A673 (cell line): ENCODE measurements around the gene PLPP1. TPM values are rescaled to one million over a fixed set of nuclear protein-coding genes. Genes with fewer than 3 reads are reported as not detected.

Source experiments
- BruUV-seq: library from RNA; stranded (reverse); fragments of 400-500 nt; replicated peaks from 2 replicates; lab custom pipeline; 2021; lab: Mats Ljungman, UMichigan
- CTCF ChIA-PET: fragments of 300-600 bp; sonication (Branson Sonifier 250); formaldehyde crosslinking; loops from one replicate; lab custom pipeline; 2022; ENCODE audit warnings: antibody characterized with exemption; lab: Charles Lee
- POLR2A ChIA-PET: fragments of 300-600 bp; sonication (Branson Sonifier 250); formaldehyde crosslinking; loops from one replicate; lab custom pipeline; 2022; ENCODE audit warnings: antibody characterized with exemption; ENCODE audit not compliant: low non-redundant PET; lab: Charles Lee
- DNase-seq: peaks from one replicate; pipeline ENCODE4 v3.0.0-alpha.2; 2015; ENCODE audit warnings: low spot score
- H3K27ac ChIP-seq: fragments of 200-600 bp; sonication (generic); 2 replicates; pipeline ENCODE4 v1.5.1; 2016; ENCODE audit warnings: mixed run types, low read depth, mild to moderate bottlenecking, mixed read lengths, antibody characterized with exemption, low read length; ENCODE audit not compliant: poor library complexity, severe bottlenecking
- H3K27me3 ChIP-seq: fragments of 200-600 bp; sonication (generic); replicated peaks from 2 replicates; pipeline ENCODE4 v1.6.1; 2017; ENCODE audit warnings: mixed run types, low read depth, mild to moderate bottlenecking, mixed read lengths, antibody characterized with exemption, low read length; ENCODE audit not compliant: insufficient read depth, poor library complexity
- H3K36me3 ChIP-seq: fragments of 200-600 bp; sonication (generic); 2 replicates; pipeline ENCODE4 v1.6.1; 2016; ENCODE audit warnings: mixed run types, mild to moderate bottlenecking, mixed read lengths, antibody characterized with exemption, low read length; ENCODE audit not compliant: insufficient read depth, poor library complexity, severe bottlenecking
- H3K4me1 ChIP-seq: fragments of 200-600 bp; sonication (generic); 2 replicates; pipeline ENCODE4 v1.6.1; 2017; ENCODE audit warnings: mixed run types, mild to moderate bottlenecking, mixed read lengths, antibody characterized with exemption, low read length; ENCODE audit not compliant: insufficient read depth, poor library complexity, severe bottlenecking
- H3K4me3 ChIP-seq: fragments of 200-600 bp; sonication (generic); 2 replicates; pipeline ENCODE4 v1.5.1; 2016; ENCODE audit warnings: low read depth, mixed run types, mild to moderate bottlenecking, mixed read lengths, low read length; ENCODE audit not compliant: poor library complexity, severe bottlenecking
- H3K9me3 ChIP-seq: fragments of 200-600 bp; sonication (generic); 2 replicates; pipeline ENCODE4 v1.6.1; 2016; ENCODE audit warnings: mixed run types, low read depth, mild to moderate bottlenecking, mixed read lengths, antibody characterized with exemption, low read length; ENCODE audit not compliant: poor library complexity, severe bottlenecking
- EZH2 ChIP-seq: fragments of 200-600 bp; sonication (generic); IDR thresholded peaks from 2 replicates; pipeline ENCODE4 v1.6.1; 2017; ENCODE audit warnings: borderline replicate concordance, low read depth, mild to moderate bottlenecking, mixed read lengths, antibody characterized with exemption, low read length; ENCODE audit not compliant: poor library complexity, severe bottlenecking
- intact Hi-C: fragments of 100-400 bp; cut with micrococcal nuclease; formaldehyde crosslinking; loops from one replicate; pipeline ENCODE4 v1.10.0; 2022; ENCODE audit not compliant: unreplicated experiment
- total RNA-seq: library from RNA; stranded (reverse); gene quantifications from 2 replicates; pipeline ENCODE4 v1.2.3, GENCODE V29; 2021
- TF ChIP-seq, protein P1 (sequence below): fragments of 300-800, 200-600 bp; sonication (generic); conservative IDR thresholded peaks from 2 replicates; pipeline ENCODE4 v1.5.1; 2017; ENCODE audit warnings: low read depth, mild to moderate bottlenecking, antibody characterized with exemption, low read length, moderate library complexity, mixed read lengths

The PLPP1 gene
- total RNA-seq, 1 experiment from 2014 or later: 6.7 TPM

DNA sequence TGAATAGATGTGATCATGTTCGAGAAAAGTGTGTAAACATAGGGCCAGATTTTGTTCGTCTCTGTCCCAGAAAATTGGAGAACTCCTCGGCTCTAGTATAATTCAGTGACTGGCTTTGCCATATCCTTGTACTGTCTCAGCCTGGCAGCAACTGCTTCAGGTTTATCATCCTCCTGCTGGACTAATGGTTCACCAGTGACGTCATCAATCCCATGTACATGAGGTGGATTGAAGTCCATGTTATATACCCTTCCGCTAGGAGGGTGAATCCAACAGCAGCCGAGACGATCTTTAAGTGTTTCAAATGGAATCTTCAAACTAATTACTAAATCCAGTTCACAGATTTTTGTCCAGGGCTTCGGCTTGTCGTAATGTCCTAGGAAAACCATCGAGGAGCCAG is 17.1 kb upstream of the PLPP1 start:
- BruUV-seq: no TSS peak

DNA sequence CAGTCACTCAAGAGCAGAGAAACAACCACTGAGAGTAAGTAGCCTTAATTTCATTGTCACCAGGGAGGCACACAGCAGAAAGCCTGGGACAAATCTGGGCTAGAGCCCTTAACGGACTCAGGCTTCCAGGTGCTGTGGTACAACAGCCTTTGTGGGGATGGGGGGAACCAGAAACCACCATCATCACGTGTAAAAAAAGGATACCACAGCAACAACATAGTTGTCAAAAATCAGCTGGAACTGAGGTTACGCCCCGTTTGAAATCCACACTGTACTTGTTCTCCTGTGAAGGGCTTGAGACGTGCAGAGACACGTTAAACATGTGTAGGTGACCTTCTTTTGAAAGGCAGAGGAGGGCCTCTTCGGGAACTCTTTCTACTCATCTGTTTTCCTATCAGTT is 16.6 kb upstream of the PLPP1 start:
- no TSS peak for BruUV-seq
- Histone ChIP-seq H3K4me3 (no peak overlapping the region), H3K27me3 (no peaks in the 10 kb centered on the region), H3K4me1 (no peaks in the 10 kb centered on the region), H3K27ac (no peak overlapping the region), H3K9me3 (no peaks in the 10 kb centered on the region), H3K36me3 (no peaks in the 10 kb centered on the region)
- ChIA-PET CTCF (no interaction called here), POLR2A (interaction anchor here (0.6 kb wide), 1 partner anchor 829 kb away, joined by 5 read pairs; no protein-coding TSS in a partner anchor)
- intact Hi-C loops: no loop called here
- DNase-seq: no peak
- no peak for TF ChIP-seq EZH2
- TF ChIP-seq, protein P1, sequence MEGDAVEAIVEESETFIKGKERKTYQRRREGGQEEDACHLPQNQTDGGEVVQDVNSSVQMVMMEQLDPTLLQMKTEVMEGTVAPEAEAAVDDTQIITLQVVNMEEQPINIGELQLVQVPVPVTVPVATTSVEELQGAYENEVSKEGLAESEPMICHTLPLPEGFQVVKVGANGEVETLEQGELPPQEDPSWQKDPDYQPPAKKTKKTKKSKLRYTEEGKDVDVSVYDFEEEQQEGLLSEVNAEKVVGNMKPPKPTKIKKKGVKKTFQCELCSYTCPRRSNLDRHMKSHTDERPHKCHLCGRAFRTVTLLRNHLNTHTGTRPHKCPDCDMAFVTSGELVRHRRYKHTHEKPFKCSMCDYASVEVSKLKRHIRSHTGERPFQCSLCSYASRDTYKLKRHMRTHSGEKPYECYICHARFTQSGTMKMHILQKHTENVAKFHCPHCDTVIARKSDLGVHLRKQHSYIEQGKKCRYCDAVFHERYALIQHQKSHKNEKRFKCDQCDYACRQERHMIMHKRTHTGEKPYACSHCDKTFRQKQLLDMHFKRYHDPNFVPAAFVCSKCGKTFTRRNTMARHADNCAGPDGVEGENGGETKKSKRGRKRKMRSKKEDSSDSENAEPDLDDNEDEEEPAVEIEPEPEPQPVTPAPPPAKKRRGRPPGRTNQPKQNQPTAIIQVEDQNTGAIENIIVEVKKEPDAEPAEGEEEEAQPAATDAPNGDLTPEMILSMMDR: no peak

More for the DNA sequence above, 17.1 kb upstream of the PLPP1 start:
- Histone ChIP-seq H3K27me3 (no peaks in the 10 kb centered on the region), H3K4me1 (no peaks in the 10 kb centered on the region), H3K36me3 (no peaks in the 10 kb centered on the region), H3K27ac (no peak overlapping the region), H3K9me3 (no peaks in the 10 kb centered on the region), H3K4me3 (no peak overlapping the region)
- ChIA-PET CTCF (no interaction called here), POLR2A (no interaction called here)
- intact Hi-C loops: no loop called here
- TF ChIP-seq EZH2: no peak
- TF ChIP-seq, protein P1: no peak
- no peak for DNase-seq

DNA sequence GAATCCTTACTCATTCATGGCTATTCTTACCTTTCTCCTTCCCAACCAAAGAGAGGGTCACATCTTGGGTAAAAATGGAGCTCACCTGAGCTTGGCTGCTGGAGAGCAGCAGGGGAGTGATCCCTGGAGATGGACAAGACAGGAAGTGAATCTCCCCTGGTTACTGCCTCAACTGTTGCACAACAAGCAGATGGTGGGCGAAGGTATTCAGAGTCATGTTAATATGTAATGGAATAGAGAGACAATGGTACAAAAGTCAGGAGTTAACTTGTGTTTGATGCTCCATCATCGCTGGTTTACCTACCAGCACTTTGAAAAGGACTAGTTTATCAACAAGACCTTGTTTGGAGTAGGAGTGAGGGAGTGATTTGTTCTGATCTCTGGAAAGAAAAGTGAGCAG is 13.0 kb upstream of the PLPP1 start:
- Histone ChIP-seq H3K27ac (no peak overlapping the region), H3K4me1 (no peaks in the 10 kb centered on the region), H3K36me3 (no peaks in the 10 kb centered on the region), H3K4me3 (no peak overlapping the region), H3K27me3 (no peaks in the 10 kb centered on the region), H3K9me3 (no peaks in the 10 kb centered on the region)
- BruUV-seq: no TSS peak
- ChIA-PET POLR2A (no interaction called here), CTCF (no interaction called here)
- intact Hi-C loops: no loop called here
- no peak for DNase-seq
- no peak for TF ChIP-seq EZH2
- TF ChIP-seq, protein P1: no peak
